Stimulated activated CD4-positive, alpha-beta T cell treated with anti-CD3 and anti-CD28 coated beads, Interleukin-2, amount 100 ng/mL, for 48 hours (primary cell): ENCODE data around the gene LRRC75B.
A peak's percentile ranks its signal among the peaks of the same experiment; 100 is the strongest.
"Not testable (repeated sequence)": the region's sequence is repeated elsewhere in the genome, so short reads cannot be mapped to it uniquely, and the experiment has no call there.

Source experiments
- DNase-seq, 2 donors: peaks; one replicate each; pipeline ENCODE4 v3.0.0-alpha.2; 2020

Gene LRRC75B

GRCh38 chr22:24592851-24593558 is at the start of gene LRRC75B:
Gene LRRC75B, minus strand, starts transcription at chr22:24593073. Its CDS starts 34 bp downstream, at chr22:24593039.
- DNase-seq = peak; percentile 31 to 36

- DNase-seq = not testable (repeated sequence)
These were observed 49.4 kb upstream of the LRRC75B start for GRCh38 chr22:24642307-24642706.

- not testable (repeated sequence) for DNase-seq
These were observed 43.6 kb upstream of the LRRC75B start for GRCh38 chr22:24636513-24636912.

- DNase-seq = peak in 1 of 2 donors; percentile 1
These were observed 42.0 kb upstream of the LRRC75B start for GRCh38 chr22:24634776-24635389.

- not testable (repeated sequence) for DNase-seq
These were observed 40.6 kb upstream of the LRRC75B start for GRCh38 chr22:24633231-24634023.

GRCh38 chr22:24632642-24633041 is 39.8 kb upstream of the LRRC75B start:
- not testable (repeated sequence) for DNase-seq

GRCh38 chr22:24631430-24632122 is 38.7 kb upstream of the LRRC75B start:
- DNase-seq = not testable (repeated sequence)

GRCh38 chr22:24630812-24631427 is 38.0 kb upstream of the LRRC75B start:
- DNase-seq = not testable (repeated sequence)

GRCh38 chr22:24629069-24629468 is 36.2 kb upstream of the LRRC75B start:
- not testable (repeated sequence) for DNase-seq

GRCh38 chr22:24627911-24628310 is 35.0 kb upstream of the LRRC75B start:
- not testable (repeated sequence) for DNase-seq

- DNase-seq = not testable (repeated sequence)
These were observed 29.7 kb upstream of the LRRC75B start for GRCh38 chr22:24622596-24622995.

- DNase-seq = not testable (repeated sequence)
These were observed 28.4 kb upstream of the LRRC75B start for GRCh38 chr22:24621244-24621643.

GRCh38 chr22:24614794-24615193 is 21.9 kb upstream of the LRRC75B start:
- not testable (repeated sequence) for DNase-seq

- not testable (repeated sequence) for DNase-seq
These were observed 17.0 kb upstream of the LRRC75B start for GRCh38 chr22:24609888-24610287.

GRCh38 chr22:24608327-24608726 is 15.5 kb upstream of the LRRC75B start:
- DNase-seq = not testable (repeated sequence)

GRCh38 chr22:24607429-24607983 is 14.6 kb upstream of the LRRC75B start:
- peak; percentile 51 to 55 for DNase-seq

- DNase-seq = not testable (repeated sequence)
These were observed 13.5 kb upstream of the LRRC75B start for GRCh38 chr22:24606340-24606739.

GRCh38 chr22:24603770-24604629 is 11.1 kb upstream of the LRRC75B start:
- DNase-seq = not testable (repeated sequence)

- DNase-seq = not testable (repeated sequence)
These were observed 10.2 kb upstream of the LRRC75B start, which contains the start of gene GGT1 for GRCh38 chr22:24602847-24603769. Gene GGT1, plus strand, starts transcription at chr22:24603193. Its CDS starts 7,889 bp downstream, at chr22:24611082.
